ENCODE data around the gene PANK3.

DNA sequence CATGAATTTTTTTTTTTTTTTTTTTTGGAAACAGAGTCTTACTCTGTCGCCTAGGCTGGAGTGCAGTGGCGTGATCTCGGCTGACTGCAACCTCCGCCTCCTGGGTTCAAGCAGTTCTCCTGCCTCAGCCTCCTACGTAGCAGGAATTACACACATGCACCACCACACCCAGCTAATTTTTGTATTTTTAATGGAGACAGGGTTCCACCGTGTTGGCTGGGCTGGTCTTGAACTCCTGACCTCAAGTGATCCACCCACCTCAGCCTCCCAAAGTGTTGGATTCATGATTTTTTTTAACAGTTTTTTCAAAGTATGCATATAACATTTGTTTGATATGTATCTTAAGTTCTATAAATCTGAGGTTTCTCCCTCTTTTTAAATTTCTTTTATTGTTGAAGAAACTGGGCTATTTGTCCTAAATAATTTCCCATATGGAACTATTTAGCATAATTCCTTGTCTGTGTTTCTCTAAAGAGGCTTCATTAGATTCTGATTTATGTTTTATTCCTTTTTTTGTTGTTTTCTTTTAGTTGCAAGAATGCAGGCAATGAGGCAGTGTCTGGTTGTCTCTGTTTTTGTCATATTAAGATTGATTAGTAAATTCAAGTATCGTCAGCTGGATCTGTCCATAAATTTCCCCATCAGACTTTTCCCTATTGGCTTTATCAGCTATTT lies 76.5 kb downstream of the PANK3 start:
- TF ChIP-seq, protein P1, sequence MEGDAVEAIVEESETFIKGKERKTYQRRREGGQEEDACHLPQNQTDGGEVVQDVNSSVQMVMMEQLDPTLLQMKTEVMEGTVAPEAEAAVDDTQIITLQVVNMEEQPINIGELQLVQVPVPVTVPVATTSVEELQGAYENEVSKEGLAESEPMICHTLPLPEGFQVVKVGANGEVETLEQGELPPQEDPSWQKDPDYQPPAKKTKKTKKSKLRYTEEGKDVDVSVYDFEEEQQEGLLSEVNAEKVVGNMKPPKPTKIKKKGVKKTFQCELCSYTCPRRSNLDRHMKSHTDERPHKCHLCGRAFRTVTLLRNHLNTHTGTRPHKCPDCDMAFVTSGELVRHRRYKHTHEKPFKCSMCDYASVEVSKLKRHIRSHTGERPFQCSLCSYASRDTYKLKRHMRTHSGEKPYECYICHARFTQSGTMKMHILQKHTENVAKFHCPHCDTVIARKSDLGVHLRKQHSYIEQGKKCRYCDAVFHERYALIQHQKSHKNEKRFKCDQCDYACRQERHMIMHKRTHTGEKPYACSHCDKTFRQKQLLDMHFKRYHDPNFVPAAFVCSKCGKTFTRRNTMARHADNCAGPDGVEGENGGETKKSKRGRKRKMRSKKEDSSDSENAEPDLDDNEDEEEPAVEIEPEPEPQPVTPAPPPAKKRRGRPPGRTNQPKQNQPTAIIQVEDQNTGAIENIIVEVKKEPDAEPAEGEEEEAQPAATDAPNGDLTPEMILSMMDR (IDR thresholded peaks at IDR 0.05) = no peak
- TF ChIP-seq POLR2A (IDR thresholded peaks at IDR 0.05) = no peak

Data from esophagus squamous epithelium (tissue), 4 donors.